ENCODE results near the gene PFDN1.

GRCh38 chr5:140219068-140219991, 83.6 kb downstream of the PFDN1 start:
- TF ChIP-seq ZNF449 (CRISPR knock-in tag; IDR thresholded peaks at IDR 0.05) = no peak
- no peak for TF ChIP-seq NR3C1 (CRISPR knock-in tag; IDR thresholded peaks at IDR 0.05)
- no peak for TF ChIP-seq CTCF (IDR thresholded peaks at IDR 0.05 in 2 of 3, conservative IDR thresholded peaks at IDR 0.05 in 1 of 3; ENCODE audit: insufficient read depth in 2 of 3, low read depth in 1 of 3, low read length in 3 of 3)
- no peak for TF ChIP-seq PKNOX1 (IDR thresholded peaks at IDR 0.05)
- TF ChIP-seq PATZ1 (CRISPR knock-in tag; IDR thresholded peaks at IDR 0.05; ENCODE audit: borderline replicate concordance) = no peak
- TF ChIP-seq SIN3A (IDR thresholded peaks at IDR 0.05; ENCODE audit: borderline replicate concordance in 2 of 2, control insufficient read depth in 1 of 2, low read depth in 2 of 2, low read length in 2 of 2) = no peak

Data from K562 (cell line).